HG02763 (cell line): ENCODE measurements around the gene DNAH6.

Experiments
- ATAC-seq: cut with Tn5 transposase; IDR thresholded peaks from one replicate; pipeline ENCODE4 v1.9.1; 2021; ENCODE audit warnings: mild to moderate bottlenecking, moderate library complexity; ENCODE audit not compliant: unreplicated experiment

DNAH6 gene

DNA sequence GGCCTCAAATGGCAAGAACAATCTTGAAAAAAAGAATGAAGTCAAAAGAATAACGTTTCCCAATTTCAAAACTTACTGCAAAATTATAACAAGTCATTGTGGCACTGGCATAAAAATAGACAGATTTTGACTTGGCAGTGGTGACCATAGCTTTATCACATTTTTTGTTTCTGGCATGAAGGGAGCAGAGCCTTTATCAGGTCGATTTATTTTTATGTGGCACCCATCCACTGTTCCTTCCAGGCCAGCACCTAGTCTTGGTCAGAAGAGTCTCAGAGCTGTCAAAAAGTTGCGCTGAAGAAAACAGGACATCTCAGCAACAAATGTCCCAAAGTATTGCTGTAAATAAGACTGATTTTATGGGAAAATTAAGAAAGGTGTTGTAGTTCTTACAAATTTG is 272.2 kb downstream of the DNAH6 start:
- no peak for ATAC-seq

DNA sequence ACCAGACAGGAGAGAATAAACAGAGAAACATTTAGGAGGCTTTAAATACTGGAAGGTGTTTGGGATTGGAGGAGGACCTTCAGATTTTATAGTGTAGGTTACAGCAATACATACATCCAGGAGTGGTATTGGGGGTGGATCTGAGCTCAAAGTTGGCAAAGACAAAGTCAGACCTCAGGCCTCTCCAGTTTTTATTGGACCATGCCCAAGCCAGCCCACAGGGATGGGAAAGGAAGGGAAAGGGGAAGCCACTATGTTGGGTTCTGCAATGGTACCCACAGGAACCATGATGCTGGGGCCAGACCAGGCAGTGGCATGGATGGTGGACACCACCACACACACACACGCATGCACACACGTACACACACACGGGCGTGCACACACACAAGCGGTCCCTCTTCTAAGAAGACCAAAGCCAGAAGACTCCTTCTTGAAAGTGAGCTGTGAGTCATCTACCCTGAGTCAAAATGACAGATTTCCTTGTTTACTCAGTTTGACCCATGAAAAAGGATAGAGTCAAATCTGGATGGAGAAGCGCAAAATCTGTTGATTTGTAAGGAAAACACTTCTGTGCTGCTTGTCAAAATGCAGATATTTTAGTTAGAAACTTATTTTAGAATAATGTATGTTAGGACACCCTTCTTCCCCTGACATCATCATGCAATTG is 276.7 kb downstream of the DNAH6 start:
- ATAC-seq: no peak

- ATAC-seq: no peak
Observed at GRCh38 chr2:84793641-84794040, 277.3 kb downstream of the DNAH6 start.

- ATAC-seq: no peak
Observed at GRCh38 chr2:84796798-84797197, 280.5 kb downstream of the DNAH6 start.

- no peak for ATAC-seq
Observed at GRCh38 chr2:84797271-84797670, 281.0 kb downstream of the DNAH6 start.

DNA sequence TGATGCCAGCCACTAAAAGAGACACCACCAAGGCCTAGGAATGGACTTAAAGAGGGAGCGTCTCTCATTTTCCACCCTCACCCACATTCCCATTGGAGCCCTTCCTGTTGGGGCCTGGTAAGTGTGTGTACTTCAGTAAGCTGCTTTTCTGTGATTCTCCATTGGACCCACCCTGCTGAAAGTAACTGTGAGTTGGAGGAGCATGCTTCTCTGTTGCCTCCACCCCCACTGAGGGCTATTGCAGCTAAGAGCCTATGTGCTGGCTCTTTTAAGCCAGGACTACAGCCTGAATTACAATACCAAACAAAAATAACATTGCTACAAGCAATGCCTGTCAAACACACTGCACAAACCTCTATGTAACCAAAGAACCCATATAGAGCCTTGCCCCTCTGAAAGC is 283.5 kb downstream of the DNAH6 start:
- peak; percentile 23 for ATAC-seq

- ATAC-seq: peak; percentile 82
Observed at GRCh38 chr2:84800194-84800805, 284.0 kb downstream of the DNAH6 start.

DNA sequence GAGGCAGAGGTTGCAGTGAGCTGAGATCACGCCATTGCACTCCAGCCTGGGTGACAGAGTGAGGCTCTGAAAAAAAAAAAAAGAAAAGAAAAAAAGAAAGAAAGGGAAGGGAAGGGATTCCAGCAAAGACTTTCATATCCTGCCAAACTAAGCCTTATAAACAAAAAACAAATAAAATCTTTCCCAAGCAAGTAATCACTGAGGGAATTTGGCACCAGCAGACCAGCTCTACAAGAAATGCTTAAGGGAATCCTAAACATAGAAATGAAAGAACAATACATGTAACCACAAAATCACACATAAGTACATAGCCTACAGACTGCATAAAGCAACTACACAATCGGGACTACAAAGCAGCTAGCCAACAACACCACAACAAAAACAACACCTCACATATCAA is 285.5 kb downstream of the DNAH6 start:
- no peak for ATAC-seq

GRCh38 chr2:84805250-84805958 is 289.1 kb downstream of the DNAH6 start:
- no peak for ATAC-seq

DNA sequence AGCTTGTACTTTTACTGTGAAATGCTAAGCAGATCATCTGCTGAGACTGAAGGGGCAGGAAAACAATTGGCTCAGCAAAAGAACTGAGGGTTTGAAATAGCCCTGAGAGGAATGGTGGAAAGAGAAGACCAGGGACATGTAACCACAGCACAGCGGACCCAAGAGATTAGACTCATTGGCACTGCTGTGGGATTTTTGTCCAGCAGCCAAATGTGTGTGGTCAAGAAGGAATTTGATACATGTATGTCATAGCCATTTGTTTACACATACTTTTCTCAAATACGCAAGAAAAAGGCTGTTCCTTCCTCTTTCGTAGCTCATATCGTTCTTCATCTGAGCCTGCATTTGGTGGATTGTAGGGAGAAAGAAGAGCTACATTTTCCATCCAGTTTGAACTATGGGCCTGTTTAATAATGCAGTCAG is 290.8 kb downstream of the DNAH6 start:
- no peak for ATAC-seq

DNA sequence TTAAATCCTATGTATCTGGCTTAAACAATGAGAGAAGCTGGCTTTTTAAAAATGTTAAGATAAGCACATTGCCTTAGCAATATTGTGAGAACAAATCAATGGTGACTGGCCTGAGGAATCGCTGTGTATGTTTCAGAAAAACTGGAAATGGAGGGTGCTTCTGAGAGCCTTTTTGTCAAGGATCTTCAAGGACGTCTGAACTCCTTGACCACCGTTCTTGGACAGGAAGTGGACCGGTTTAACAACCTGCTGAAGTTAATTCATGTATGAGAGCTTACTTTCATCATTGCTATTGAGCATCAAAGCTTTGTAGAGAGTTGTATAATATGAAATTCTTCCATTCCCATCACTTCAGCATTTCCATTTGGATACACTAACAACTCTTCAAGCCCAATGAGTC is 292.0 kb downstream of the DNAH6 start:
- ATAC-seq: no peak

DNA sequence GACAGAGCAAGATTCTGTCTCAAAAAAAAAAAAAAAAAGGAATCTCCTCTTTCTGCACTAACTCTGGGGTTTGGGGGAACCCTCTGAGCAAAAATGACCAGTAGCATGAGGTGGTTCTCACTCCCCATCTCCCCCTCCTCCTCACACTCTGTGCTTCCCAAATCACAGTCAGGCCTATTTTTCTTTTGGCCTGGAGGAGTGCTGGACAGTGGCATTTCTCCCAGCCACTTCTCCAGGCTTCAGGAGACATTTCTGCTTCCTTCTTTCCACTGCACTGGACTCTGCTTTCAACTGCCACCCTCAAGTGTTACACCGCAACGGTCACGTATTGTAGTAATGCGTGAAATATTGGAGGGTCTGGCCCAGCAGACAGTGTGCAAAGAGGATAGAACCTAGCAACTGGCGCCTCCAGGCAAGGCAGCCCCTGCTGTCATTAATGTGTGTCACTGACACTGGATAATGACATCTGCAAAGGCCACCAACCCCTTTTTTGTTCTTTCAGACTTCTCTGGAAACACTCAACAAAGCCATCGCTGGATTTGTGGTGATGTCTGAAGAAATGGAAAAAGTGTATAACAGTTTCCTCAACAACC is 295.6 kb downstream of the DNAH6 start:
- ATAC-seq: no peak

DNA sequence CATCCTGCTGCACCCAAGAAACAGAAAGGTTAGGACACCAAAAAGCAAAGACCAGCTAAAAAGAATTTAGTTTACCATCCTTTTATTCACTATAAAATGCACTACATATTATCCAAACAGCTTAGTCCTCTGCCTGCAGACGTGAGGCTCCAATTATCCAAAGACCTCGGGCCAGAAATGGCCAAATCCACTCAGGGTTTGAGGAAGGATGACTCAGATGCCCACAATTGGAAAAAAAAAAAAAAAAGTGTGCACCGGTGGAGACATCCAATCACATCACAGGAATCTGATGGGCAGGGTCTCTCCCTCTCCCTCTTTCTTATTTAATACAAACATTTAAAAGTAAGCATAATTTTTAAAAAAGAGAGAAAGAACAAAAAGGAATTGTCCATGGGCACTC is 298.8 kb downstream of the DNAH6 start:
- no peak for ATAC-seq

GRCh38 chr2:84816426-84817026 is 300.2 kb downstream of the DNAH6 start:
- ATAC-seq: peak; percentile 71

- peak; percentile 89 for ATAC-seq
Observed at GRCh38 chr2:84817239-84817655, 300.9 kb downstream of the DNAH6 start.

DNA sequence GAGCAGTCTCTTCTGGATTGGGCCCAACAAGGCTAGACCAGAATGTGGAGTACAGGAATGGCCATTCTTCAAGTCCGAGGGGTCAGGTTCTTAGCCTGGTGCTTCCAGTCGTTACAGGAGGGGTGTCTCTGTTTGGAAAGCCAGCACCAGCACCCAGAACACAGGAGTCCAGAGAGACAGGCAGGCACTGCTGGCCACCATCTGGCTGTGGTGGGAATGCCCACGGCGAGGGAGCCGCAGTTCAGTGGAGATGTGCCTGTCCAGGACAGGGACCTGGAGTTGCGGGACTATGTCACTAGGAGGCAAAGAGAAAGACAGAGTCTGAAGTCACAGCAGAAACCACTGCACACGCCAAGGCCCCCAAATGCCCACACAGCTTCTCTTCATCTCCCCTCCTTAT is 305.5 kb downstream of the DNAH6 start:
- ATAC-seq: no peak

- no peak for ATAC-seq
Observed at GRCh38 chr2:84823229-84823628, 306.9 kb downstream of the DNAH6 start.

DNA sequence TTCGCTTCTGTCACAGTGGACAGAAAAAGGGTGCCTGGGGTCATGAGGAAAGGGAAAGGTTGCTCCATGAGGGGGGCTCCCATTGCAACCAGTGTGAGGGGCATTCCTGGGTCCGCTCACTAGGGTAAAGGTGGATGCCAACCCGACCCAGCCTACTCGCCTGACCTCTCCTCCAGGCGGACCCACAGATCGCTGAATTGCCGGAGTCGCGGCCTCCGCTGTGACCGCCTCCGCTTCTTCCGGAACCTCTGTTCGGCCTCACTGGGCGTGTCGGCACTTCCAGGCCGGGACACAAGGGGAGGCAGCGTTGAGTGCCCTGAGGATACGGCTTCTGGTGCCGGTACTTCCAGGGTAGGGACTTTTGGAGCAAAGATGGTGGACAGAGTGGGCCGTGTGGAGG is 307.5 kb downstream of the DNAH6 start:
- ATAC-seq: no peak

DNA sequence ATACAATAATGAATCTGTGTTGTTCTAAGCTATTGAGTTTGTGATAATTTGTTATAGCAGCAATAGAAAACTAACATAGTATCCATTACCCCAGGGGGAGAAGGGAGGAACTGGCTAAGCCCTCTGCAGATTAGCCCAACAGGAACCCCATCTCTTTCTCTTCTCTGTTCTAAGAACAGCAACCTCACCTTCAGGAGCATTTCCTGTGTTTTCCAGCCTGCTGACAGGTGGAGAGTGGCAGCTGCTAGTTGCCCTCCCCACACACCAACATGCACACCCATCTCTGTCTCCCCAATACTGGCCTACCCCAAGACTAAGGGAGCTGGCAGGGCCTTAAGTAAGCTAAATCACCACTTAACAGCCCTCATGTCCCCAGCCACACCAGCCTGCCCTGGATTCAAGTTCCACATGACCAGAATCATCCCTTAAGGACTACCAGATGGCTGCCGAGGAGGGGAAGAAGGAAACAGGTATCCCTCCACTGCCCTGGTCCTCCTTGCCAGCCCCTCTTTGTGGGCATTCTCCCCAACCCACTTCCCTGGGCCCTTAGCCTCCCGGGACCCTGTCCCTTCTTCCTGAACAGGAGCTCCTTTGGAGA is 311.8 kb downstream of the DNAH6 start:
- no peak for ATAC-seq

DNA sequence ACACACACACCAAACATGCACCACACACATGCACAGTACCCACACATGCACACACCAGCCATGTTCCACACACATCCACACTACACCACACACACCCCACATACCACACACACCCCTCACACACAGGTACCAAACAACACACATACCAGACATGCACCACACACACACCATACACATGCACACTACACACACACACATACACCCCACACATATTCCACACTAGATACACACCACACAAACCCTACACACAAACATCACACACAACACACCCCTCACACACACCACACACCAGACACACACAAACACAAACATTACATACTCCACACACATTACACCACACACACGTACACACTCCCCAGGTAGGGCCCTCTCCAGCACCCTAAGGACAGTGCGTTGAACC is 313.4 kb downstream of the DNAH6 start:
- no peak for ATAC-seq

GRCh38 chr2:84830095-84830494 is 313.8 kb downstream of the DNAH6 start:
- no peak for ATAC-seq
